IMR-90 (cell line): ENCODE data around the gene SPAG16. TPM values are rescaled to one million over a fixed set of nuclear protein-coding genes. Genes with fewer than 3 reads are reported as not detected.
A peak's percentile ranks its signal among the peaks of the same experiment; 100 is the strongest.

Source experiments
- ATAC-seq: fragments of 200-7000 bp; cut with Tn5 transposase; 2 replicates; pipeline ENCODE4 v1.9.1; 2020; ENCODE audit warnings: low read depth, mild to moderate bottlenecking, moderate library complexity
- BruUV-seq: library from RNA; stranded (reverse); fragments of 400-500 nt; replicated peaks from 2 replicates; lab custom pipeline; 2021; lab: Mats Ljungman, UMichigan
- CTCF ChIA-PET: fragments of 300-600 bp; formaldehyde crosslinking; extraction: SDS; loops from one replicate; lab custom pipeline; 2021; ENCODE audit warnings: antibody characterized with exemption; lab: Yijun Ruan, JAX
- POLR2A ChIA-PET: fragments of 300-600 bp; sonication (Branson Sonifier 250); formaldehyde crosslinking; loops from one replicate; lab custom pipeline; 2022; ENCODE audit warnings: antibody characterized with exemption; ENCODE audit not compliant: unreplicated experiment; lab: Charles Lee
- DNase-seq: peaks from one replicate; pipeline ENCODE4 v3.0.0; 2013
- H2AFZ ChIP-seq: replicated peaks from 2 replicates; pipeline ENCODE3; 2013; ENCODE audit warnings: low read length, mild to moderate bottlenecking; ENCODE audit not compliant: poor library complexity
- H2AK5ac ChIP-seq: 2 replicates; pipeline ENCODE4 v1.6.1; 2013; ENCODE audit warnings: low read depth, low read length, inconsistent platforms
- H2AK9ac ChIP-seq: replicated peaks from 2 replicates; pipeline ENCODE3; 2013; ENCODE audit warnings: mild to moderate bottlenecking, low read depth, low read length, moderate library complexity; ENCODE audit not compliant: poor library complexity
- H2BK120ac ChIP-seq: 2 replicates; pipeline ENCODE4 v1.6.1; 2013; ENCODE audit warnings: low read depth, low read length, inconsistent platforms
- H2BK15ac ChIP-seq: 3 replicates; pipeline ENCODE4 v1.6.1; 2013; ENCODE audit warnings: low read depth, low read length, inconsistent platforms
- H2BK20ac ChIP-seq: 2 replicates; pipeline ENCODE4 v1.6.1; 2013; ENCODE audit warnings: low read depth, mild to moderate bottlenecking, inconsistent platforms, low read length, moderate library complexity
- H2BK5ac ChIP-seq: 2 replicates; pipeline ENCODE4 v1.6.1; 2013; ENCODE audit warnings: mild to moderate bottlenecking, low read depth, low read length, inconsistent platforms; ENCODE audit not compliant: poor library complexity, severe bottlenecking
- H3K14ac ChIP-seq: replicated peaks from 2 replicates; pipeline ENCODE4 v1.6.1; 2013; ENCODE audit warnings: low read depth, low read length, inconsistent platforms
- H3K18ac ChIP-seq: 2 replicates; pipeline ENCODE4 v1.6.1; 2013; ENCODE audit warnings: low read depth, low read length, control low read depth
- H3K23ac ChIP-seq: 2 replicates; pipeline ENCODE4 v1.6.1; 2013; ENCODE audit warnings: low read depth, low read length, inconsistent platforms
- H3K27ac ChIP-seq: 2 replicates; pipeline ENCODE4 v1.5.1; 2013; ENCODE audit warnings: mild to moderate bottlenecking, control low read depth, low read length; ENCODE audit not compliant: insufficient read depth
- H3K27me3 ChIP-seq: 2 replicates; pipeline ENCODE4 v1.6.1; 2013; ENCODE audit warnings: low read length; ENCODE audit not compliant: control insufficient read depth, insufficient read depth
- H3K36me3 ChIP-seq: 2 replicates; pipeline ENCODE4 v1.6.1; 2013; ENCODE audit warnings: low read length, mixed read lengths; ENCODE audit not compliant: control insufficient read depth, insufficient read depth
- H3K4ac ChIP-seq: 2 replicates; pipeline ENCODE4 v1.6.1; 2013; ENCODE audit warnings: low read depth, low read length, inconsistent platforms
- H3K4me1 ChIP-seq: 2 replicates; pipeline ENCODE4 v1.6.1; 2013; ENCODE audit warnings: low read length, mixed read lengths; ENCODE audit not compliant: control insufficient read depth, insufficient read depth
- H3K4me2 ChIP-seq: 2 replicates; pipeline ENCODE4 v1.6.1; 2013; ENCODE audit warnings: low read depth, mild to moderate bottlenecking, control low read depth, low read length, moderate library complexity
- H3K4me3 ChIP-seq: 2 replicates; pipeline ENCODE4 v1.5.1; 2013; ENCODE audit warnings: low read depth, mild to moderate bottlenecking, control low read depth, low read length, moderate library complexity; ENCODE audit not compliant: insufficient read depth
- H3K56ac ChIP-seq: 2 replicates; pipeline ENCODE4 v1.6.1; 2013; ENCODE audit warnings: low read length, inconsistent platforms; ENCODE audit not compliant: insufficient read depth; ENCODE audit errors: extremely low read depth
- H3K79me1 ChIP-seq, 2 experiments: 2 replicates each; pipeline ENCODE4 v1.6.1; 2013; ENCODE audit warnings: low read length in 2 of 2, inconsistent platforms in 1 of 2, low read depth in 1 of 2
- H3K9ac ChIP-seq: 2 replicates; pipeline ENCODE4 v1.6.1; 2013; ENCODE audit warnings: low read depth, low read length, control low read depth
- H3K9me1 ChIP-seq: 2 replicates; pipeline ENCODE4 v1.6.1; 2013; ENCODE audit warnings: low read length, inconsistent platforms; ENCODE audit not compliant: insufficient read depth
- H3K9me3 ChIP-seq: 2 replicates; pipeline ENCODE4 v1.6.1; 2013; ENCODE audit warnings: low read length; ENCODE audit not compliant: control insufficient read depth, insufficient read depth
- H4K20me1 ChIP-seq: 2 replicates; pipeline ENCODE4 v1.6.1; 2013; ENCODE audit warnings: low read length, inconsistent platforms; ENCODE audit not compliant: insufficient read depth
- H4K5ac ChIP-seq: 2 replicates; pipeline ENCODE4 v1.6.1; 2013; ENCODE audit warnings: mild to moderate bottlenecking, low read depth, low read length, control low read depth
- H4K8ac ChIP-seq, 2 experiments: 2 replicates each; pipeline ENCODE4 v1.6.1; 2013; ENCODE audit warnings: low read depth in 2 of 2, low read length in 2 of 2, control low read depth in 1 of 2, inconsistent platforms in 1 of 2
- H4K91ac ChIP-seq: 2 replicates; pipeline ENCODE4 v1.6.1; 2013; ENCODE audit warnings: low read depth, low read length, inconsistent platforms; ENCODE audit not compliant: insufficient read depth
- CEBPB ChIP-seq: IDR thresholded peaks from 2 replicates; pipeline ENCODE4 v1.6.1; 2012; ENCODE audit warnings: low read depth, low read length, improper control_type of control experiment
- CHD1 ChIP-seq: IDR thresholded peaks from 2 replicates; pipeline ENCODE4 v1.6.1; 2012; ENCODE audit warnings: low read depth, low read length, improper control_type of control experiment
- MAZ ChIP-seq: IDR thresholded peaks from 2 replicates; pipeline ENCODE4 v1.6.1; 2012; ENCODE audit warnings: low read depth, mild to moderate bottlenecking, low read length, improper control_type of control experiment, moderate library complexity, borderline replicate concordance
- RFX5 ChIP-seq: IDR thresholded peaks from 2 replicates; pipeline ENCODE4 v1.8.0; 2012; ENCODE audit warnings: low read depth, mild to moderate bottlenecking, low read length, moderate library complexity
- SMC3 ChIP-seq: fragments of 150-350 bp; IDR thresholded peaks from 2 replicates; pipeline ENCODE4 v1.6.1; 2016; ENCODE audit warnings: low read depth, mild to moderate bottlenecking, antibody characterized with exemption, low read length, moderate library complexity
- WGBS, 2 experiments: methylation state at CpG; one replicate each; pipeline versions ENCODE4 v1.1.5 to v1.1.7; 2013; ENCODE audit warnings: missing lambda C conversion rate in 2 of 2; ENCODE audit not compliant: insufficient read length in 1 of 2; ENCODE audit errors: extremely low coverage in 2 of 2; 5-methylcytosine and 5-hydroxymethylcytosine counted together
- dilution Hi-C: fragments of 300-500 bp; cut with HindIII; formaldehyde crosslinking; loops from one replicate; pipeline ENCODE4 v1.14.3; 2018; ENCODE audit warnings: low sequenced_read_pairs; ENCODE audit not compliant: unreplicated experiment
- in situ Hi-C: fragments of 300-500 bp; cut with MboI; formaldehyde crosslinking; loops from 3 replicates; pipeline ENCODE4 v1.14.3; 2019; ENCODE audit warnings: low sequenced_read_pairs, inconsistent platforms, mixed read lengths
- intact Hi-C: fragments of 100-400 bp; cut with micrococcal nuclease; formaldehyde crosslinking; loops from 2 replicates; pipeline ENCODE4 v1.10.0; 2022
- polyA plus RNA-seq, 3 experiments: library from polyadenylated mRNA; depleted of rRNA; stranded (reverse); fragments of >200 nt; gene quantifications; 2 replicates each; pipeline ENCODE4 v1.2.3, GENCODE V29; 2012; ENCODE audit warnings: low replicate concordance in 1 of 3
- total RNA-seq: library from RNA; depleted of rRNA; stranded (reverse); fragments of >200 nt; gene quantifications from 2 replicates; pipeline ENCODE4 v1.2.3, GENCODE V29; 2012
- TF ChIP-seq, protein P1 (sequence below): conservative IDR thresholded peaks from 2 replicates; pipeline ENCODE4 v1.5.1; 2012; ENCODE audit warnings: mild to moderate bottlenecking, low read depth, low read length, improper control_type of control experiment
- TF ChIP-seq, protein P2 (sequence below): fragments of 150-350 bp; IDR thresholded peaks from 2 replicates; pipeline ENCODE4 v1.6.1; 2016; ENCODE audit warnings: low read depth, mild to moderate bottlenecking, low read length, moderate library complexity, borderline replicate concordance

Gene SPAG16
- total and polyA plus RNA-seq, 2 of the 4 experiments (the other 2 are of a cell fraction) = 7.3 to 13.5 TPM

DNA sequence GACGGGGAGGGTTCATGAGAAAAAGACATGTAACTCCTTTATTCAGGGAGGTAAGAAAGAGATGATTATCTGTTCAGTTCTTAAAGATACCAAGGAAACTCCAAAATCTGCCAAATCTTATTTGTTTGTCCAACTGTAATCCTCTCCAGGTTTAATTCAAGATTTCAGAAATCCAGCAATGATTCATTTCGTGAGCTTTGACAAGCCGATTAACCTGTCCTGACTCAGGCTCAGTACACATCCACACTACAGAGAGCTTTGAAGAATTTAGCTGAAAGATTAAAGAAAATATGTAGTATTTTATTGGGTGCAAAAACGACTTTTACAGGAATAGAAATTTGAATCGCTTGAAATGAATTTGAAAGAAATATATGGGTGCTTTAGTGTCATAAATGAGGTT is 1.1 kb downstream of the SPAG16 start:
- Histone ChIP-seq H3K9ac (peak overlapping the region; percentile 77; the same call in 1 of the 2 replicates), H2BK20ac (no peak overlapping the region), H2BK120ac (no peak overlapping the region), H3K56ac (no peak overlapping the region), H3K23ac (no peak overlapping the region), H2AK5ac (no peak overlapping the region), H4K8ac (no peak overlapping the region), H3K14ac (no peak overlapping the region), H3K27ac (no peak overlapping the region), H2AFZ (no peak overlapping the region), H3K36me3 (0 out of 2 replicates have a peak, but pooled peaks cover 1% of the 10 kb centered on the region), H3K79me1 (peaks cover 9 to 17% of the 10 kb centered on the region in 2 experiments), H2BK5ac (no peak overlapping the region), H4K91ac (no peak overlapping the region), H2AK9ac (no peak overlapping the region), H3K4me3 (no peak overlapping the region), H3K9me1 (no peaks in the 10 kb centered on the region), H3K18ac (no peak overlapping the region), H3K4me1 (no peaks in the 10 kb centered on the region), H4K5ac (no peak overlapping the region), H4K20me1 (no peaks in the 10 kb centered on the region), H3K27me3 (no peaks in the 10 kb centered on the region), H3K4me2 (peak overlapping the region; percentile 40; the same call in 1 of the 2 replicates), H3K4ac (no peak overlapping the region), H3K9me3 (no peaks in the 10 kb centered on the region), H2BK15ac (no peak overlapping the region)
- ChIA-PET CTCF (no interaction called here), POLR2A (interaction anchor here (0.5 to 0.6 kb wide), 2 partner anchors 130 to 196 kb away, joined by 3 read pairs; no protein-coding TSS in a partner anchor)
- BruUV-seq = no TSS peak
- dilution Hi-C loops = no loop called here
- in situ Hi-C loops = no loop called here
- DNase-seq = no peak
- 100% methylated on average over 2 of the region's 5 CpGs; no CpG with 5 or more reads in 1 of the 2 experiments for WGBS, 2 experiments
- TF ChIP-seq, protein P1, sequence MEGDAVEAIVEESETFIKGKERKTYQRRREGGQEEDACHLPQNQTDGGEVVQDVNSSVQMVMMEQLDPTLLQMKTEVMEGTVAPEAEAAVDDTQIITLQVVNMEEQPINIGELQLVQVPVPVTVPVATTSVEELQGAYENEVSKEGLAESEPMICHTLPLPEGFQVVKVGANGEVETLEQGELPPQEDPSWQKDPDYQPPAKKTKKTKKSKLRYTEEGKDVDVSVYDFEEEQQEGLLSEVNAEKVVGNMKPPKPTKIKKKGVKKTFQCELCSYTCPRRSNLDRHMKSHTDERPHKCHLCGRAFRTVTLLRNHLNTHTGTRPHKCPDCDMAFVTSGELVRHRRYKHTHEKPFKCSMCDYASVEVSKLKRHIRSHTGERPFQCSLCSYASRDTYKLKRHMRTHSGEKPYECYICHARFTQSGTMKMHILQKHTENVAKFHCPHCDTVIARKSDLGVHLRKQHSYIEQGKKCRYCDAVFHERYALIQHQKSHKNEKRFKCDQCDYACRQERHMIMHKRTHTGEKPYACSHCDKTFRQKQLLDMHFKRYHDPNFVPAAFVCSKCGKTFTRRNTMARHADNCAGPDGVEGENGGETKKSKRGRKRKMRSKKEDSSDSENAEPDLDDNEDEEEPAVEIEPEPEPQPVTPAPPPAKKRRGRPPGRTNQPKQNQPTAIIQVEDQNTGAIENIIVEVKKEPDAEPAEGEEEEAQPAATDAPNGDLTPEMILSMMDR = no peak
- TF ChIP-seq MAZ (no peak), RFX5 (no peak), CEBPB (no peak), SMC3 (no peak), CHD1 (no peak)
- TF ChIP-seq, protein P2, sequence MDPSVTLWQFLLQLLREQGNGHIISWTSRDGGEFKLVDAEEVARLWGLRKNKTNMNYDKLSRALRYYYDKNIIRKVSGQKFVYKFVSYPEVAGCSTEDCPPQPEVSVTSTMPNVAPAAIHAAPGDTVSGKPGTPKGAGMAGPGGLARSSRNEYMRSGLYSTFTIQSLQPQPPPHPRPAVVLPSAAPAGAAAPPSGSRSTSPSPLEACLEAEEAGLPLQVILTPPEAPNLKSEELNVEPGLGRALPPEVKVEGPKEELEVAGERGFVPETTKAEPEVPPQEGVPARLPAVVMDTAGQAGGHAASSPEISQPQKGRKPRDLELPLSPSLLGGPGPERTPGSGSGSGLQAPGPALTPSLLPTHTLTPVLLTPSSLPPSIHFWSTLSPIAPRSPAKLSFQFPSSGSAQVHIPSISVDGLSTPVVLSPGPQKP = no peak
- intact Hi-C loops = no loop called here
- ATAC-seq = no peak
